B cell (primary cell): Measurements from ENCODE around the gene FBLN2. TPM values are rescaled to one million over a fixed set of nuclear protein-coding genes. Genes with fewer than 3 reads are reported as not detected.
"Not testable (repeated sequence)": the region's sequence is repeated elsewhere in the genome, so short reads cannot be mapped to it uniquely, and the experiment has no call there.

ENCODE experiments used
- ATAC-seq: fragments of 200-7000 bp; cut with Tn5 transposase; one replicate; pipeline ENCODE4 v1.10.0; 2021; ENCODE audit warnings: low read depth, mild to moderate bottlenecking, moderate number of reproducible peaks, moderate library complexity
- CTCF ChIA-PET: fragments of 350-600 bp; sonication (Branson Sonifier 250); formaldehyde crosslinking; loops from one replicate; lab custom pipeline; 2021; ENCODE audit warnings: antibody characterized with exemption, inconsistent platforms; lab: Charles Lee
- POLR2A ChIA-PET: fragments of 350-600 bp; sonication (Branson Sonifier 250); formaldehyde crosslinking; loops from one replicate; lab custom pipeline; 2021; ENCODE audit warnings: antibody characterized with exemption; lab: Charles Lee
- DNase-seq: peaks from one replicate; pipeline ENCODE4 v3.0.0; 2013
- H2AFZ ChIP-seq: 2 replicates; pipeline ENCODE4 v1.6.1; 2012; ENCODE audit warnings: mild to moderate bottlenecking, low read depth, low read length; ENCODE audit not compliant: insufficient read depth, poor library complexity, severe bottlenecking
- H3K27ac ChIP-seq, 2 donors: 1 replicate in 1 of 2; 2 replicates in 1 of 2; pipeline ENCODE4 v1.5.1; 2012 to 2013; ENCODE audit warnings: low read length in 2 of 2, mild to moderate bottlenecking in 2 of 2, moderate library complexity in 1 of 2
- H3K27me3 ChIP-seq, 4 experiments: fragments of 200-600 bp in 1 of 4; sonication (generic) in 1 of 4; replicated peaks in 1 of 4; 1 replicate in 2 of 4; 2 replicates in 2 of 4; pipeline versions ENCODE4 v1.6.1 to v1.7.0; 2013 to 2016; ENCODE audit warnings: low read length in 3 of 4, mild to moderate bottlenecking in 2 of 4, mixed read lengths in 1 of 4, moderate library complexity in 1 of 4; ENCODE audit not compliant: insufficient read depth in 4 of 4, control insufficient read depth in 3 of 4; ENCODE audit errors: control extremely low read depth in 1 of 4
- H3K36me3 ChIP-seq, 2 experiments: replicated peaks in 1 of 2; 1 replicate in 1 of 2; 2 replicates in 1 of 2; pipeline versions ENCODE4 v1.6.1 to v1.7.1; 2013; ENCODE audit warnings: low read length in 1 of 2; ENCODE audit not compliant: insufficient read depth in 2 of 2, control insufficient read depth in 1 of 2; ENCODE audit errors: control extremely low read depth in 1 of 2, extremely low read depth in 1 of 2
- H3K4me1 ChIP-seq, 2 donors: fragments of 200-600 bp in 1 of 2; sonication (generic) in 1 of 2; 1 replicate in 1 of 2; 2 replicates in 1 of 2; pipeline versions ENCODE4 v1.5.1 to v1.6.1; 2013 to 2017; ENCODE audit warnings: low read length in 2 of 2; ENCODE audit not compliant: control insufficient read depth in 2 of 2, insufficient read depth in 2 of 2
- H3K4me2 ChIP-seq: replicated peaks from 2 replicates; pipeline ENCODE3; 2012; ENCODE audit warnings: mild to moderate bottlenecking, low read depth, low read length; ENCODE audit not compliant: poor library complexity, severe bottlenecking
- H3K4me3 ChIP-seq, 5 experiments: fragments of 200-600 bp in 1 of 5; sonication (generic) in 1 of 5; 1 replicate in 3 of 5; 2 replicates in 2 of 5; pipeline versions ENCODE4 v1.5.1 to v1.7.0; 2011 to 2016; ENCODE audit warnings: low read length in 4 of 5, mild to moderate bottlenecking in 4 of 5, low read depth in 2 of 5, control low read depth in 1 of 5, moderate library complexity in 1 of 5; ENCODE audit not compliant: insufficient read depth in 1 of 5; ENCODE audit errors: control extremely low read depth in 1 of 5, extremely low read depth in 1 of 5
- H3K79me2 ChIP-seq: fragments of 200-600 bp; sonication (generic); one replicate; pipeline ENCODE4 v1.6.0; 2016; ENCODE audit warnings: low read length; ENCODE audit not compliant: control insufficient read depth, insufficient read depth
- H3K9ac ChIP-seq: fragments of 200-600 bp; sonication (generic); 2 replicates; pipeline ENCODE4 v1.6.1; 2017; ENCODE audit warnings: mild to moderate bottlenecking, low read length, moderate library complexity
- H3K9me3 ChIP-seq, 3 donors: one replicate each; pipeline versions ENCODE4 v1.6.1 to v1.7.1; 2013; ENCODE audit warnings: low read length in 2 of 3; ENCODE audit not compliant: control insufficient read depth in 2 of 3, insufficient read depth in 1 of 3; ENCODE audit errors: control extremely low read depth in 1 of 3
- H4K20me1 ChIP-seq: 2 replicates; pipeline ENCODE4 v1.6.0; 2012; ENCODE audit warnings: mild to moderate bottlenecking, low read length; ENCODE audit not compliant: insufficient read depth, control insufficient read depth, poor library complexity, severe bottlenecking
- H3K27ac Mint-ChIP-seq: one replicate; pipeline ENCODE4 v1.8.0; 2021; ENCODE audit warnings: mixed read lengths
- H3K27me3 Mint-ChIP-seq: one replicate; pipeline ENCODE4 v1.8.0; 2021; ENCODE audit warnings: mixed read lengths
- H3K4me1 Mint-ChIP-seq: one replicate; pipeline ENCODE4 v1.8.0; 2021; ENCODE audit warnings: mixed read lengths
- H3K4me3 Mint-ChIP-seq: one replicate; pipeline ENCODE4 v1.8.0; 2021; ENCODE audit warnings: mixed read lengths
- H3K9me3 Mint-ChIP-seq: one replicate; pipeline ENCODE4 v1.8.0; 2022; ENCODE audit warnings: mixed read lengths; ENCODE audit not compliant: insufficient read depth
- CTCF ChIP-seq: fragments of 200-600 bp; IDR thresholded peaks from one replicate; pipeline ENCODE4 v1.8.0; 2022; ENCODE audit warnings: antibody characterized with exemption, mild to moderate bottlenecking
- EZH2 ChIP-seq: IDR thresholded peaks from 2 replicates; pipeline ENCODE4 v1.6.1; 2012; ENCODE audit warnings: borderline replicate concordance, low read depth, mild to moderate bottlenecking, moderate library complexity, low read length; ENCODE audit not compliant: insufficient read depth, poor library complexity, severe bottlenecking
- WGBS: methylation state at CpG from one replicate; pipeline ENCODE4 v1.1.5; 2013; ENCODE audit warnings: missing lambda C conversion rate; ENCODE audit not compliant: insufficient coverage; 5-methylcytosine and 5-hydroxymethylcytosine counted together
- intact Hi-C: fragments of 100-400 bp; cut with micrococcal nuclease; formaldehyde crosslinking; loops from one replicate; pipeline ENCODE4 v1.10.0; 2022
- polyA plus RNA-seq: library from polyadenylated mRNA; depleted of rRNA; stranded (reverse); fragments of >200 nt; gene quantifications from 2 replicates; pipeline ENCODE4 v1.2.3, GENCODE V29; 2012
- total RNA-seq, 2 donors: library from RNA; stranded (reverse); fragments of 120-200 nt in 1 of 2; gene quantifications; 1 replicate in 1 of 2; 2 replicates in 1 of 2; pipeline versions ENCODE4 v1.2.3 to v1.2.4, GENCODE V29; 2013 to 2022

FBLN2 gene
- total and polyA plus RNA-seq, 2 donors (not counting 1 experiment from before 2014, with no cell fraction given): 3.6 to 8.2 TPM

- ATAC-seq (no peak), DNase-seq (no peak)
- Mint-ChIP-seq H3K27me3 (peaks cover 5% of the 10 kb centered on the region), H3K9me3 (no peaks in the 10 kb centered on the region), H3K27ac (no peak overlapping the region), H3K4me3 (no peak overlapping the region), H3K4me1 (peaks cover 11% of the 10 kb centered on the region)
- Histone ChIP-seq H3K9me3 (peaks cover 0 to 6% (median 0%) of the 10 kb centered on the region in 3 donors), H4K20me1 (no peaks in the 10 kb centered on the region), H3K4me3 (no peak overlapping the region), H3K79me2 (peaks cover 6% of the 10 kb centered on the region), H2AFZ (no peak overlapping the region), H3K4me1 (peaks cover 2 to 6% of the 10 kb centered on the region in 2 donors), H3K27me3 (no peaks in the 10 kb centered on the region), H3K9ac (no peak overlapping the region), H3K27ac (no peak overlapping the region), H3K4me2 (no peak overlapping the region), H3K36me3 (no peaks in the 10 kb centered on the region)
- ChIA-PET POLR2A (interaction anchor here (0.7 kb wide), 1 partner anchor 396 kb away, joined by 6 read pairs; no protein-coding TSS in a partner anchor), CTCF (interaction anchor here (1.1 kb wide), 1 partner anchor 86 kb away, joined by 3 read pairs; no protein-coding TSS in a partner anchor)
- WGBS: 38% methylated on average over 1 of the region's 4 CpGs
- intact Hi-C loops: no loop called here
- TF ChIP-seq CTCF (no peak), EZH2 (no peak)
These were observed 13.0 kb downstream of the FBLN2 start for GRCh38 chr3:13561967-13562366.

- H4K20me1 ChIP-seq, intact Hi-C loops, H3K4me2 ChIP-seq, H3K9ac ChIP-seq, H3K27ac Mint-ChIP-seq, H3K27ac ChIP-seq, DNase-seq, H3K4me1 Mint-ChIP-seq, H3K4me3 Mint-ChIP-seq, H3K9me3 ChIP-seq, ATAC-seq, H3K4me3 ChIP-seq, H2AFZ ChIP-seq, H3K79me2 ChIP-seq, H3K36me3 ChIP-seq, H3K27me3 Mint-ChIP-seq, H3K4me1 ChIP-seq, H3K27me3 ChIP-seq, H3K9me3 Mint-ChIP-seq: not testable (repeated sequence)
- 93% methylated on average over 8 of the region's 9 CpGs for WGBS
- ChIA-PET CTCF (interaction anchor here (1.1 kb wide), 1 partner anchor 86 kb away, joined by 3 read pairs; no protein-coding TSS in a partner anchor), POLR2A (interaction anchor here (0.7 kb wide), 1 partner anchor 396 kb away, joined by 6 read pairs; no protein-coding TSS in a partner anchor)
These were observed 13.5 kb downstream of the FBLN2 start for GRCh38 chr3:13562421-13562820.
